Activated T-helper 1 cell treated with anti-CD3 and anti-CD28 coated beads, Interleukin-12 subunit alpha, Interleukin-12 subunit beta, Interleukin-2, Interleukin-4 antibody, amounts not matched to agents 30 ng/mL and 10 ng/mL and 1 ng/mL, durations not matched to agents 14 hours and 24 hours and 36 hours (primary cell): Measurements from ENCODE around the gene NFIX. TPM values are rescaled to one million over a fixed set of nuclear protein-coding genes. Genes with fewer than 3 reads are reported as not detected.
"Not testable (repeated sequence)": the region's sequence is repeated elsewhere in the genome, so short reads cannot be mapped to it uniquely, and the experiment has no call there.

Experiments
- DNase-seq: peaks from one replicate; pipeline ENCODE4 v3.0.0; 2021; ENCODE audit warnings: low spot score
- H3K27ac Mint-ChIP-seq: one replicate; pipeline ENCODE4 v1.8.0; 2021; ENCODE audit warnings: mild to moderate bottlenecking, mixed read lengths
- H3K27me3 Mint-ChIP-seq: one replicate; pipeline ENCODE4 v1.8.0; 2022; ENCODE audit warnings: mild to moderate bottlenecking, moderate library complexity, mixed read lengths; ENCODE audit not compliant: insufficient read depth
- H3K36me3 Mint-ChIP-seq: one replicate; pipeline ENCODE4 v1.8.0; 2021; ENCODE audit warnings: low read depth, mixed read lengths
- H3K4me1 Mint-ChIP-seq: one replicate; pipeline ENCODE4 v1.8.0; 2021; ENCODE audit warnings: low read depth, mixed read lengths
- H3K4me3 Mint-ChIP-seq: one replicate; pipeline ENCODE4 v1.8.0; 2021; ENCODE audit warnings: mild to moderate bottlenecking, moderate library complexity, mixed read lengths
- H3K9me3 Mint-ChIP-seq: one replicate; pipeline ENCODE4 v1.8.0; 2021; ENCODE audit warnings: mixed read lengths
- intact Hi-C: fragments of 100-400 bp; cut with micrococcal nuclease; formaldehyde crosslinking; loops from one replicate; pipeline ENCODE4 v1.15.1; 2024
- total RNA-seq: library from RNA; stranded (reverse); gene quantifications from 2 replicates; pipeline ENCODE4 v1.2.3, GENCODE V29; 2022

NFIX gene
- total RNA-seq, 1 donor from 2014 or later: 8.0 TPM

DNA sequence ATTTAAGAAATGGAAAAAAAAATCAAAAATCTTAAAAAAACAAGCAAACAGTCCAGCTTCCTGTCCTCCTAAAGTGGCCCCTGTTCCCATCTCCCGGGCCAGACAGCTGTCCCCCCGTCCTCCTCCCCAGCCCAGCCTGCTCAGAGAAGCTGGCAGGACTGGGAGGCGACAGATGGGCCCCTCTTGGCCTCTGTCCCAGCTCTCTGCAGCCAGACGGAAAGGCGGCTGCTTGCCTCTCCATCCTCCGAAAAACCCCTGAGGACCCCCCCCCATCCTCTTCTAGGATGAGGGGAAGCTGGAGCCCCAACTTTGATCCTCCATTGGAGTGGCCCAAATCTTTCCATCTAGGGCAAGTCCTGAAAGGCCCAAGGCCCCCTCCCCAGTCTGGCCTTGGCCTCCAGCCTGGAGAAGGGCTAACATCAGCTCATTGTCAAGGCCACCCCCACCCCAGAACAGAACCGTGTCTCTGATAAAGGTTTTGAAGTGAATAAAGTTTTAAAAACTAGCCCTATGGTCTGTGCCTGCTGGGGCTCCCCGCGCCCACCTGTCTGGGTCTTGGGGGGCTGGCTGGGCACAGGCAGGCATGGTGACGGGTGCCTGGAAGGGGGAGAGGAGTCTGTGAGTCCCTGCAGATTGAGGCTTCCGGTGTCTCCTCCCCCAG lies 42.0 kb upstream of the NFIX start:
- DNase-seq: no peak
- Mint-ChIP-seq H3K27me3 (no peaks in the 10 kb centered on the region), H3K4me1 (peaks cover 35% of the 10 kb centered on the region), H3K9me3 (no peaks in the 10 kb centered on the region), H3K4me3 (no peak overlapping the region), H3K36me3 (peaks cover 37% of the 10 kb centered on the region), H3K27ac (no peak overlapping the region)
- intact Hi-C loops: no loop called here

GRCh38 chr19:12953799-12954611 lies 41.3 kb upstream of the NFIX start:
- intact Hi-C loops: loop anchor here (1.0 kb wide), 1 partner anchor 8 kb away; no protein-coding TSS in a partner anchor
- Mint-ChIP-seq H3K4me1 (peaks cover 35% of the 10 kb centered on the region), H3K4me3 (peak overlapping the region; percentile 90)

DNA sequence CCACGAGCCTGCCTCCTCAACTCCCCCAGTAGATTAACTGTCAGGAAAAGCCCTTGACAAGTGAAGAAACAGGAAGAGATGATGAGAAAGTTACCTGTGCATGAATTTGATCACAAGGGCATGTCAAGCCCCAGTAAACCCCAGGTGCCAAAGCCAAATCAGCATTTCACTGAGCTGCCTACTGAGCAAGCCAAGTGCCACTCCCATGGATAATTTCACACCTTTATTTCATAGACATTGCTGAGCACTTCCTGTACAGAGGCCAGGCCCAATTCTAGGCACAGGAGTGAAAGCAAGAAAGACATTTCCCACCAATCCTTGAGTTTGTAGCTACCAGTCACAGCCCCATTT lies 40.7 kb upstream of the NFIX start:
- Mint-ChIP-seq H3K27me3 (no peaks in the 10 kb centered on the region), H3K4me3 (peak overlapping the region; percentile 90), H3K36me3 (peaks cover 32% of the 10 kb centered on the region), H3K9me3 (no peaks in the 10 kb centered on the region), H3K27ac (peak overlapping the region; percentile 6), H3K4me1 (peaks cover 33% of the 10 kb centered on the region)
- DNase-seq: no peak
- intact Hi-C loops: loop anchor here (1.0 kb wide), 1 partner anchor 8 kb away; no protein-coding TSS in a partner anchor

More at GRCh38 chr19:12953799-12954611, 41.3 kb upstream of the NFIX start:
- H3K27ac Mint-ChIP-seq: peak overlapping the region; percentile 55
- H3K27me3 Mint-ChIP-seq: no peaks in the 10 kb centered on the region
- no peaks in the 10 kb centered on the region for H3K9me3 Mint-ChIP-seq
- DNase-seq: no peak
- H3K36me3 Mint-ChIP-seq: peaks cover 34% of the 10 kb centered on the region

DNA sequence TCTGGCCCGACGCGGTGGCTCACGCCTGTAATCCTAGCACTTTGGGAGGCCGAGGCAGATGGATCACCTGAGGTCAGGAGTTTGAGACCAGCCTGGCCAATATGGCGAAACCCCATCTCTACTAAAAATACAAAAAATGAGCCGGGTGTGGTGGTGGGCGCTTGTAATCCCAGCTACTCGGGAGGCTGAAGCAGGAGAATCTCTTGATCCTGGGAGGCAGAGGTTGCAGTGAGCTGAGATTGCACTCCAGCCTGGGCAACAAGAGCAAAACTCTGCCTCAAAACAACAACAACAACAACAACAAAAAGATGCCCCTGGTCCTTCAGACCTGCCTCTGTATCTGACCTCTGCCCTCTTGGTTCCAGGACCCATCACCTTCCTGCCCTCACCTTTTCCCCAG lies 39.7 kb upstream of the NFIX start:
- DNase-seq, intact Hi-C loops, H3K9me3 Mint-ChIP-seq, H3K27me3 Mint-ChIP-seq: not testable (repeated sequence)
- Mint-ChIP-seq H3K4me1 (peaks cover 27% of the 10 kb centered on the region), H3K27ac (peak overlapping the region; percentile 61), H3K4me3 (peak overlapping the region; percentile 90), H3K36me3 (peaks cover 25% of the 10 kb centered on the region)

DNA sequence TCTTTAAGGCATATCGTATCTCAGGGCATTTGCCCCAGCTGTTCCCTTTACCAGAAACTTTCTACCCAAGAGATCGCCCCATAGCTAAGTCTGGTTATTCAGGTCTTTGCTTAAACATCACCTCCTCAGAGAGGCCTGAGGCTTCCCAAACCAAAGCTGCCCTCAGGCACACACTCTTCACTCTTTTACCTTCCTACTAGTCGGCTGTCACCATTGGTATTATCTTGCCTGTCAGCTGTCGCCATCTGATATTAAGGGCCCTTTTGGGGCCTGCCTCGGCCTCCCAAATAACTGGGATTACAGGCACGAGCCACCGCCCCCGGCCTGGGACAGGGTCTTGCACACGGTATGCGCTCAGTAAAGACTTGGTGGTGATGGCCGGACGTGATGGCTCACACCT lies 39.3 kb upstream of the NFIX start:
- H3K4me1 Mint-ChIP-seq: peaks cover 27% of the 10 kb centered on the region
- no peak for DNase-seq
- peak overlapping the region; percentile 90 for H3K4me3 Mint-ChIP-seq
- peaks cover 25% of the 10 kb centered on the region for H3K36me3 Mint-ChIP-seq
- no peaks in the 10 kb centered on the region for H3K9me3 Mint-ChIP-seq
- peak overlapping the region; percentile 51 for H3K27ac Mint-ChIP-seq
- no peaks in the 10 kb centered on the region for H3K27me3 Mint-ChIP-seq
- intact Hi-C loops: loop anchor here (2.0 kb wide), 1 partner anchor 65 kb away; the partner anchor contains the start of gene GCDH

DNA sequence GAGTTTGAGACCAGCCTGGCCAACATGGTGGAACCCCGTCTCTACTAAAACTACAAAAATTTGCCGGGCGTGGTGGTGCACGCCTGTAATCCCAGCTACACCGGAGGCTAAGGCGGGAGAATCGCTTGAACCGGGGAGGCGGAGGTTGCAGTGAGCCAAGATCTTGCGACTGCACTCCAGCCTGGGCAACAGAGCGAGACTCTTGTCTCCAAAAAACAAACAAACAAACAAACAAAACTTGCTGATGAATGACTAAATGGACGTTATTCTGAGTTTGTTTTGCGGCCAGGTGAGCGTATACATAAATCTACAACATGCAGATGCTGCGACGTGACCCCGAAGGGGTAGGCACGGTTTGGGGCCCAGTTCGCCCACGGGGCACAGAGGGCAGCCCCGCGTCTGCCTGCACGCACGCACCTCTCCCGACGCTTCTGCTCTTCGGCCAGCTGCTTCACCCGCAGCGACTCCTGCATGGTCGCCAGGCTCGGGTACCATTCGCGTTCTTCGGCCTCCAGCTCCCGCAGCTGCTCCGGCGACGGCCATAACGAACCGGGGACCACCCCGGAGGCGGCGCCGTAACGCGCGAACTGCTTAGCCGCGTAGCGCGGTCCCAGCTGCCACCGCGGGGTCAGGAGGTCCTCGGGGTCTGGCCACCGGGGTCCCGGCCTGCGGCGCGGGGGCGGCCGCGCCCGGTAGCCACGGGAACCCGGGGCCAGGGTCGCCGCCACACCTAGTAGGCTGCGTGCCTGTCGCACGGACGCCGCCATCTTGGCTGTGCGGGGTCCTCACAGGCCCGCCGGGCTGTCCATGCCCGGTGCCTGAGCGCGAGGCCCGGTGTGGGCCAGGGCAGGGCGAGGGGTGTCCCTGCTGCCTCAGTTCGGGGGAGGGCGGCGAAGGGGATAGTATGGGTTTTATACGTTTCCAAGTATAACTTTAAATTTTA lies 38.6 kb upstream of the NFIX start, which contains the start of gene GADD45GIP1:
TSS of gene GADD45GIP1 (minus strand) at position 778 of the 943 bp plus-strand sequence. CDS start at position 767, 11 bp downstream.
- Mint-ChIP-seq H3K27me3 (no peaks in the 10 kb centered on the region), H3K9me3 (no peaks in the 10 kb centered on the region), H3K36me3 (peaks cover 19% of the 10 kb centered on the region), H3K4me3 (peak within 1 kb of the TSS; percentile 92), H3K4me1 (peaks cover 27% of the 10 kb centered on the region), H3K27ac (peak within 1 kb of the TSS; percentile 90)
- intact Hi-C loops: loop anchor here (1.0 to 2.0 kb wide), 2 partner anchors 9 to 66 kb away; partner anchors contain the start of gene GCDH
- peak; percentile 79 for DNase-seq

DNA sequence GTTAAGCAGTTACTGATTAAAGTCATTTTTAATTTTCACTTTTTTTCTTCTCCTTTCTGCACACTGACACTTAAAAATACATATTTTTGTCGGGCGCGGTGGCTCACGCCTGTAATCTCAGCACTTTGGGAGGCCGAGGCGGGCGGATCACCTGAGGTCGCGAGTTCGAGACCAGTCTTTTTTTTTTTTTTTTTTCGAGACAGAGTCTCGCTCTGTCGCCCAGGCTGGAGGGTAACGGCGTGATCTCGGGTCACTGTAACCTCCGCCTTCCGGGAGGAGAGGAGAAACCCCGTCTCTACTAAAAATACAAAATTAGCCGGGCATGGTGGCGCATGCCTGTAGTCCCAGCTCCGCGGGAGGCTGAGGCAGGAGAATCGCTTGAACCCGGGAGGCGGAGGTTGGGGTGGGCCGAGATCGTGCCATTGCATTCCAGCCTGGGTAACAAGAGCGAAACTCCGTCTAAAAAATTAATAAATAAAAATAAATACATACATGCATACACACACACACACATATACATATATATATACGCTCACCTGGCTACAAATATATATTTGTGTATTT lies 37.8 kb upstream of the NFIX start:
- H3K9me3 Mint-ChIP-seq, DNase-seq, H3K27me3 Mint-ChIP-seq: not testable (repeated sequence)
- Mint-ChIP-seq H3K4me3 (peak overlapping the region; percentile 92), H3K27ac (peak overlapping the region; percentile 90), H3K36me3 (peaks cover 16% of the 10 kb centered on the region), H3K4me1 (peaks cover 27% of the 10 kb centered on the region)
- intact Hi-C loops: loop anchor here (1.0 to 2.0 kb wide), 2 partner anchors 8 to 67 kb away; partner anchors contain the start of gene GCDH

DNA sequence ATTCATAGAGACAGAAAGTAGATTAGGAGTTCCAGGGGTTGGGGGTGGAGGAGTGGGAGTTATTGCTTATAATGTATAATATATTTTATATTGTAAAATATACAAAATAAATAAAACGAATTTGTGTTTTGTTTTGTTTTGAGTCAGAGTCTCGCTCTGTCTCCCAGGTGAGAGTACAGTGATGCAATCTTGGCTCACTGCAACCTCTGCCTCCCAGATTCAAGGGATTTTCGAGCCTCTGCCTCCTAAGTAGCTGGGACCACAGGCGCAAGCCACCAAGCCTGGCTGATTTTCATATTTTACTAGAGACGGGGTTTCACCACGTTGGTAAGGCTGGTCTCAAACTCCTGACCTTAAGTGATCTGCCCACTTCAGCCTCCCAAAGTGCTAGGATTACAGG lies 35.8 kb upstream of the NFIX start:
- H3K27me3 Mint-ChIP-seq: peaks cover 5% of the 10 kb centered on the region
- intact Hi-C loops: no loop called here
- peaks cover 19% of the 10 kb centered on the region for H3K4me1 Mint-ChIP-seq
- H3K4me3 Mint-ChIP-seq: no peak overlapping the region
- H3K9me3 Mint-ChIP-seq: no peaks in the 10 kb centered on the region
- peaks cover 7% of the 10 kb centered on the region for H3K36me3 Mint-ChIP-seq
- no peak for DNase-seq
- no peak overlapping the region for H3K27ac Mint-ChIP-seq

- Mint-ChIP-seq H3K27me3 (peaks cover 5% of the 10 kb centered on the region), H3K4me1 (peaks cover 16% of the 10 kb centered on the region), H3K36me3 (no peaks in the 10 kb centered on the region), H3K9me3 (no peaks in the 10 kb centered on the region), H3K27ac (peak overlapping the region; percentile 84), H3K4me3 (peak overlapping the region; percentile 84)
- intact Hi-C loops: loop anchor here (1.0 to 2.0 kb wide), 5 partner anchors 8 to 128 kb away; partner anchors contain the start of gene GADD45GIP1
- peak; percentile 75 for DNase-seq
Measured at GRCh38 chr19:12965017-12965811, 30.1 kb upstream of the NFIX start.

GRCh38 chr19:12965812-12966135 lies 29.5 kb upstream of the NFIX start:
- intact Hi-C loops: loop anchor here (1.0 to 2.0 kb wide), 5 partner anchors 8 to 128 kb away; partner anchors contain the start of gene GADD45GIP1
- Mint-ChIP-seq H3K4me1 (peaks cover 19% of the 10 kb centered on the region), H3K9me3 (no peaks in the 10 kb centered on the region), H3K27me3 (peaks cover 7% of the 10 kb centered on the region), H3K4me3 (peak overlapping the region; percentile 58), H3K27ac (no peak overlapping the region), H3K36me3 (no peaks in the 10 kb centered on the region)
- no peak for DNase-seq

- no peaks in the 10 kb centered on the region for H3K36me3 Mint-ChIP-seq
- intact Hi-C loops: no loop called here
Measured at GRCh38 chr19:12967907-12968306, 27.4 kb upstream of the NFIX start.

More at GRCh38 chr19:12967907-12968306, 27.4 kb upstream of the NFIX start:
- Mint-ChIP-seq H3K4me1 (peaks cover 19% of the 10 kb centered on the region), H3K9me3 (no peaks in the 10 kb centered on the region), H3K4me3 (no peak overlapping the region), H3K27me3 (peaks cover 7% of the 10 kb centered on the region), H3K27ac (no peak overlapping the region)
- DNase-seq: no peak
